Measurements from ENCODE around the gene ARHGAP1. TPM values are rescaled to one million over a fixed set of nuclear protein-coding genes. Genes with fewer than 3 reads are reported as not detected.

The ARHGAP1 gene
- total and polyA plus RNA-seq, 2 donors (not counting 3 experiments of a cell fraction or from before 2014, with no cell fraction given): 30.9 to 58.2 TPM

DNA sequence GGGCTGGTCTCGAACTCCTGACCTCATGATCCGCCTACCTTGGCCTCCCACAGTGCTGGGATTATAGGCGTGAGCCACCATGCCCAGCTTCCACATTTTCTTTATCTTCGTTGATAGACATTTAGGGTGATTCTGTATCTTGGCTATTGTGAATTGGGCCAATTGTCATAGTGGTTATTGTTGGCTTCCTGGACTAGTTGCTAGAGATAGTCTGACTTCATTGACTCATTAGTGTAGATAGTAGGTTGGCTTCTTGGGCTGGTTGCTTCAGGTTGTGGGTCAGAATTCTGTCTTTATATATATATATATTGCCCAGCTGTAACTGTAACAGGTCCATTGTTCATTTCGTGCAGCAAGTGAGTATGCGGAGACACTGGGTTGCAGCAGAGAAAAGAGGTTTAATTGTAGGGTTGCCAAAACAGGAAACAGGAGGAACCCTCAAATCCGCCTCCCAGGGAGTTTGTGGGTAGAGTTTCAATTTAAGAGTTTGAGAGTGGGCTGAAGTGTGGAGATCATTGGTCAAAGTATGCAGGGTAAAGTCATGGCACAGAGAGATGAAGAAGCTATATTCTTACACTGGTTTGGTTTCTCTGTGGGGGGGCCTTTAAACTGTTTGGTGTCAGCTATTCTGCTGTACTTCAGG, 61.1 kb downstream of the ARHGAP1 start:
- no peak overlapping the region for H3K9ac ChIP-seq (replicated peaks; ENCODE audit: extremely low read depth, insufficient read depth, low read length)
- TF ChIP-seq, protein P1, sequence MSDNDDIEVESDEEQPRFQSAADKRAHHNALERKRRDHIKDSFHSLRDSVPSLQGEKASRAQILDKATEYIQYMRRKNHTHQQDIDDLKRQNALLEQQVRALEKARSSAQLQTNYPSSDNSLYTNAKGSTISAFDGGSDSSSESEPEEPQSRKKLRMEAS (IDR thresholded peaks at IDR 0.05; ENCODE audit: insufficient read depth, insufficient read length): no peak
- no peak for TF ChIP-seq EZH2 (IDR thresholded peaks at IDR 0.05; ENCODE audit: borderline replicate concordance, low read depth, low read length, severe bottlenecking)
- TF ChIP-seq JUN (IDR thresholded peaks at IDR 0.05; ENCODE audit: borderline replicate concordance, insufficient read depth, insufficient read length, low read depth): no peak
- TF ChIP-seq POLR2AphosphoS5 (IDR thresholded peaks at IDR 0.05; ENCODE audit: insufficient read depth, low read depth, low read length): no peak
- TF ChIP-seq POLR2A (IDR thresholded peaks at IDR 0.05; ENCODE audit: low read depth, low read length): no peak
- no peak for TF ChIP-seq GATA2 (IDR thresholded peaks at IDR 0.05; ENCODE audit: insufficient read depth, insufficient read length, low read depth, low read length)
- TF ChIP-seq MYC (IDR thresholded peaks at IDR 0.05; ENCODE audit: low read depth, low read length): no peak
- TF ChIP-seq, protein P2, sequence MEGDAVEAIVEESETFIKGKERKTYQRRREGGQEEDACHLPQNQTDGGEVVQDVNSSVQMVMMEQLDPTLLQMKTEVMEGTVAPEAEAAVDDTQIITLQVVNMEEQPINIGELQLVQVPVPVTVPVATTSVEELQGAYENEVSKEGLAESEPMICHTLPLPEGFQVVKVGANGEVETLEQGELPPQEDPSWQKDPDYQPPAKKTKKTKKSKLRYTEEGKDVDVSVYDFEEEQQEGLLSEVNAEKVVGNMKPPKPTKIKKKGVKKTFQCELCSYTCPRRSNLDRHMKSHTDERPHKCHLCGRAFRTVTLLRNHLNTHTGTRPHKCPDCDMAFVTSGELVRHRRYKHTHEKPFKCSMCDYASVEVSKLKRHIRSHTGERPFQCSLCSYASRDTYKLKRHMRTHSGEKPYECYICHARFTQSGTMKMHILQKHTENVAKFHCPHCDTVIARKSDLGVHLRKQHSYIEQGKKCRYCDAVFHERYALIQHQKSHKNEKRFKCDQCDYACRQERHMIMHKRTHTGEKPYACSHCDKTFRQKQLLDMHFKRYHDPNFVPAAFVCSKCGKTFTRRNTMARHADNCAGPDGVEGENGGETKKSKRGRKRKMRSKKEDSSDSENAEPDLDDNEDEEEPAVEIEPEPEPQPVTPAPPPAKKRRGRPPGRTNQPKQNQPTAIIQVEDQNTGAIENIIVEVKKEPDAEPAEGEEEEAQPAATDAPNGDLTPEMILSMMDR (IDR thresholded peaks at IDR 0.05; ENCODE audit: extremely low read depth in 1 of 2, insufficient read depth in 1 of 2, low read depth in 1 of 2, low read length in 2 of 2): no peak
- no peak for TF ChIP-seq FOS (IDR thresholded peaks at IDR 0.05; ENCODE audit: borderline replicate concordance, insufficient read depth, low read length)
- no peak overlapping the region for H3K4me3 ChIP-seq (replicated peaks in 1 of 3; ENCODE audit: insufficient read depth in 1 of 3, low read depth in 1 of 3, low read length in 3 of 3)
- no peak overlapping the region for H3K27ac ChIP-seq (ENCODE audit: insufficient read depth, low read depth, low read length)
- H3K27me3 ChIP-seq (ENCODE audit: control insufficient read depth in 2 of 2, insufficient read depth in 2 of 2, low read length in 2 of 2): no peaks in the 10 kb centered on the region
- ChIA-PET POLR2A (no interaction called here), CTCF (interaction anchor here (0.6 kb wide), 1 partner anchor 955 kb away, joined by 3 read pairs; the partner anchor contains the start of gene C1QTNF4)
- no peaks in the 10 kb centered on the region for H3K9me3 ChIP-seq (replicated peaks; ENCODE audit: control insufficient read depth, insufficient read depth, low read length)
- no peaks in the 10 kb centered on the region for H3K9me1 ChIP-seq (replicated peaks; ENCODE audit: control insufficient read depth, extremely low read depth, insufficient read depth, low read length)
- H3K36me3 ChIP-seq (ENCODE audit: control insufficient read depth in 2 of 2, extremely low read depth in 1 of 2, insufficient read depth in 2 of 2, low read length in 2 of 2): no peaks in the 10 kb centered on the region
- DNase-seq (ENCODE audit: low read depth, low spot score) (no peak), FAIRE-seq (no peak)
- dilution Hi-C loops (cut with MboI; ENCODE audit: extremely low pct_ligation_motif_present, low sequenced_read_pairs): no loop called here
- H3K4me2 ChIP-seq (ENCODE audit: insufficient read depth, low read length): no peak overlapping the region
- no peaks in the 10 kb centered on the region for H3K79me2 ChIP-seq (ENCODE audit: control insufficient read depth, insufficient read depth, low read length)
- no peaks in the 10 kb centered on the region for H4K20me1 ChIP-seq (replicated peaks; ENCODE audit: control insufficient read depth, extremely low read depth, insufficient read depth, low read length)
- intact Hi-C loops (cut with micrococcal nuclease): no loop called here
- no peaks in the 10 kb centered on the region for H3K4me1 ChIP-seq (ENCODE audit: control insufficient read depth, extremely low read depth, insufficient read depth, low read length)
- no TSS peak for BruUV-seq (replicated peaks)
- H2AFZ ChIP-seq (ENCODE audit: low read depth, low read length): no peak overlapping the region
